Mucosa of gallbladder (tissue), 1 donor: ENCODE results near the gene TIGD7. TPM values are rescaled to one million over a fixed set of nuclear protein-coding genes. Genes with fewer than 3 reads are reported as not detected.
A peak's percentile ranks its signal among the peaks of the same experiment; 100 is the strongest.

Source experiments
- DNase-seq: peaks from one replicate; pipeline ENCODE4 v3.0.0-alpha.2; 2020; ENCODE audit warnings: low spot score
- total RNA-seq: library from RNA; stranded (reverse); gene quantifications from one replicate; pipeline ENCODE4 v1.2.1, GENCODE V29; 2021
- donor health status: DM: no; HTN: no; CAD: no.

The TIGD7 gene, protein sequence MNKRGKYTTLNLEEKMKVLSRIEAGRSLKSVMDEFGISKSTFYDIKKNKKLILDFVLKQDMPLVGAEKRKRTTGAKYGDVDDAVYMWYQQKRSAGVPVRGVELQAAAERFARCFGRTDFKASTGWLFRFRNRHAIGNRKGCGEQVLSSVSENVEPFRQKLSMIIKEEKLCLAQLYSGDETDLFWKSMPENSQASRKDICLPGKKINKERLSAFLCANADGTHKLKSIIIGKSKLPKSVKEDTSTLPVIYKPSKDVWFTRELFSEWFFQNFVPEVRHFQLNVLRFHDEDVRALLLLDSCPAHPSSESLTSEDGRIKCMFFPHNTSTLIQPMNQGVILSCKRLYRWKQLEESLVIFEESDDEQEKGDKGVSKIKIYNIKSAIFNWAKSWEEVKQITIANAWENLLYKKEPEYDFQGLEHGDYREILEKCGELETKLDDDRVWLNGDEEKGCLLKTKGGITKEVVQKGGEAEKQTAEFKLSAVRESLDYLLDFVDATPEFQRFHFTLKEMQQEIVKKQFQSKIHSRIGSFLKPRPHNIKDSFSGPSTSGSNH
- 9.9 TPM for total RNA-seq

- peak; percentile 88 for DNase-seq
Observed at GRCh38 chr16:3305109-3306068, at the start of gene TIGD7, which contains the start of gene ZNF75A. TSS of gene TIGD7 (minus strand) at chr16:3305430. CDS start at chr16:3300614, 4,816 bp downstream. TSS of gene ZNF75A (plus strand) at chr16:3305497. CDS start at chr16:3308429, 2,932 bp downstream.

DNA sequence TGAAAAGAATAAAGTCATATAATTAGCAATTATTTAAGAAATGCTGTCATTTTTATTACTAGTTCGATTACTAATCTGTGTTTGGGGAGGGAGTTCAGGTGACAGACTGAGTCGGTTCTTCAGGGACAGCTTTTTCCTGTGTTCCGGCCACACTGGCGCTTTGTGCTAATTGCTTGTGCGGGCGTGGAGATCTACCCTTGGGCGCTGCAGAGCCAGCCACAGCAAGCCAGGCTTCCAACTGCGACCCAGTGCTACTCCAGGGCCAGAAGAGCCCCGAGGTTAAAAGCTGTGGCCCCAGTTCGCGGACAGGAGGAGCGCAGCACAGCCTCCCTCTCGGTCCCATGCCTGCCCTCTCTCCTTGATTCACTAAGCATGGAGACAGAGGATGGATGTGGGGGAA is 43.9 kb upstream of the TIGD7 start:
- DNase-seq = no peak

DNA sequence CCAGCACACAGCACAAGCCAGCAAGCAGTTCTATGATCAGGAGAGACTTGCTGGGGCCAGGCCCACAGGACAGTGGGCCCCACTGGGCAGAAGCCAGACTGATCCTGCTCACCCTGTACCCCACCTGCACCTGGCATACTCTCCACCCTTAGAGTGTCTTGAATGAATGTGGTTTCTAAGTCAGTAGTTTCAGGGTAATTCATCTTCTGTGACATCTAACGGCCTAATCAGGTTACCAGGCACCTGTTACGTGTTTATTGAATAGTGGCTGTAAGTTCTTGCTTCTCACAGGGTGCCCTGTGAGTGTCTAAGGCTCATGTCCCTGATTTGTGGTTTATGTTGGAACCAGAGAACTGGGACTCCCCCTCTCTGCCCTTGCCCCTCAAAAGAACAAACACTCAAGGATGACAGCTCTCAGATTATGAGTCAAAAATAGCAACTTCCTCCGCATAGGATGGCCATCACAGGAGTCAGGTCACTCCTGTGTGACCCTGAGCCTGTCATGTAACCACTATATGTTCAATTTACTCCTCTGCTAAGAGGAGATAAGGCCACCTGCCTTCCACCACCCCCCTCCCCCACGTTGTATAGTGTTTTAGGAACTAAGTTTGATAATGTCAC is 43.4 kb upstream of the TIGD7 start:
- no peak for DNase-seq

DNA sequence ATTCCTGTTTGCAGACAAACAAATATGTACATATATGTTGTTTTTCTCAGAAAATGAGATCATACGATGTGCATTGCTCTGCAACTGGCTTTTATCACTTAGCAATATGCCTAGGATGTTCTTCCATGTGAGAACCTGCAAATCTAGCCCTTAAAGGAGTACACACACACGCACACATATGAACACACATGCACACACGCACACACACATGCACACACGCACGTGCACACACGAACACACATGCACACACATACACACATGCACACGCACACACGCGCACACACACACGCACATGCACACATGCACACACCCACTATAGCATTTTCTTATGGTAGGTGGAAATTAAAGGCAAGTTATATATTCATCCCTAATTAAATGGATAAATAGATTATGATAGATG is 42.4 kb upstream of the TIGD7 start:
- DNase-seq = no peak

GRCh38 chr16:3346041-3346440 is 40.8 kb upstream of the TIGD7 start:
- DNase-seq = no peak

- no peak for DNase-seq
Observed at GRCh38 chr16:3328643-3329042, 23.4 kb upstream of the TIGD7 start.

- DNase-seq = no peak
Observed at GRCh38 chr16:3328104-3328503, 22.9 kb upstream of the TIGD7 start.

- no peak for DNase-seq
Observed at GRCh38 chr16:3327514-3327913, 22.3 kb upstream of the TIGD7 start.

DNA sequence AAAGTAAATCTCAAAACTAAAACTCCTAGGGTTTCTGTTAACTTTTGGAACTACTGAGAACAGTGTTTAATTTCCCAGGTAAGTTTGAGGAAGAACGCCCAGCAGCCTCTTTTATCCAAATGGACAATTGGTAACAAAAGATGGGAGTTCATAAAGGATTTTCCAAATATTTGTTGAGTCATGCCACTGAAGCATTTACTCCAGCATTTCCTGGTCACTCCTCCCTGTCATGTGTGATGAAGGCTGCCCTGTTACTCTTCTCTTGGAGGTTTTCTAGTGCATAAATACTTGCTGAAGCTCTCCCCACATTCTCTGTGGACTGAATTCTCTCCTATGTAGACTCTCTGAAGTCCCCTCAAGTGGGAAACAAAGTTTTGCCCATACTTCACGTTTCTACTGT is 16.6 kb upstream of the TIGD7 start:
- DNase-seq = no peak

GRCh38 chr16:3317315-3317999 is 12.2 kb upstream of the TIGD7 start:
- DNase-seq = no peak

DNA sequence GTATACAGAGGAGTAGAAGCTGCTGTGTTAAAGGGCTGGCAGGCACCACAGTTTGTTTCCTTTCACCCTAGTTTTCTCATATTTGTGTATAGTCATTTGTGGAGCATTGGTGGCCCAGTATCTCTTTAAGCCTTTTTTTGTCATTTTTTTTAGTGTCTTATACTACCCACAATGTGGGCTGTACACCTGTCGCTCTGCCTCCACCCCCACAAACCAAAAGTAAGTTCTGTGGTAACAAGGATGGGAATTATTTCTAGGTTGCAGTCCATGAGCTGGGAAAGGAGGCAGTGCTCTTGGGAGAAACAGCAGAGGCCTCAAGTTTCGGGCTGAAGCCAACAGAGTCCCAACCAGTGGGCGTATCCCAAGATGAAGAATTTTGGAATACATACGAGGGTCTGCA is 6.3 kb upstream of the TIGD7 start:
- no peak for DNase-seq

DNA sequence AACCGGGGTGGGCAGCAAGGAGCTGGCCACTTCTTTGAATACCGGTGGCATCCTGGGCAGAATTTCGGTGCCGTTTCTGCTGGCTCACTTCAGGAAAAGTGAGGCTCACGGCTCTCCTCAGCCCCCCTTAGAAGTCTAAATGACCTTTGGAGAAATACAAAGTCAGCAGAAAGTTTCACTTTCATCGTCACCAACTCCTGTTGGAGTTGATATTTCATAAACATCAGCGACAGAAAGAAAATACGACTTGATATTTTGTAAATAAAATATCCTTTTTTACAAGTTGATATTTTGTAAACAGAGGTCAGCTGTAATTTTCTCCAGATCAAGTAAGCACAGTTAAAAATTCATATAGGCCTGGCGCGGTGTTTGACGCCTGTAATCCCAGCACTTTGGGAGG is 848 bp upstream of the TIGD7 start:
- no peak for DNase-seq

DNA sequence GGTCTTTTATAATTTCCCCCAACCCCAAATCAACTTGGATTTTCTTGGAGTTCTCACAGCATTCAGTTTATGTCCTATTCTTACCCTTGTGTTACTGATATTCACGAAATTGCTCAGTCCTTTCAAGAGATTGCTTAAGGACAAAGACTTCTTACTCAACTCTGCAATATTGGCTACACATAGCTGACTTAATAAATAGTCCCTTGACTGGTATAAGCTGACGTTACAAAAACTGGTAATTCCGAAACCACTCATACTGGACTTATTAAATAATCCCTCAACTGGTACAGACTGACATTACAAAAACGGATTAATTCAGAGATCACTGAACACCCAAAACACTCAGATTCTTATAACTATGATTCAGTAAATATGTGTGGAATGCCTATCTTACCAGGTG is 860 bp downstream of the TIGD7 start:
- DNase-seq = no peak

GRCh38 chr16:3295783-3296182 is 9.4 kb downstream of the TIGD7 start:
- DNase-seq = no peak

DNA sequence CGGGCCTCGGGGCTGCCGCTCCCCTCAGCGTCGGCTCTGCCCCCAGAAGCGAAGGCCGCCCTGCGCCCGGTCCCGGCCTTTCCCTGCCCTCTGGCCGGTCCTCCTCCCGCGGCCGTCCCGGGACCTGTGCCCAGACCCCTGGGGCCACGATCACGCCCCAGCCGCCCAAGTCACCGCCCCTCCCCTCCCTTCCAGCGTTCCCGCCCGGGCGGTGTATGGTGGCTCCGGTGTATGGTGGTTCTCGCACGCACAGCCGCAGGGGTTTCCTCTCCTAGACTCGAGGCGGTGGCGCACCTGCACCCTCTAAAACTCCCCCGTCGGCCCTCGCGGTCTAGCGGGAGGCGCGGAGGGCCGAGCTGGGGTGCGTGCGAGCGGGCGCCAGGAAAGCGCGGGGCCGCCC is 10.0 kb downstream of the TIGD7 start:
- no peak for DNase-seq

- no peak for DNase-seq
Observed at GRCh38 chr16:3292604-3293003, 12.6 kb downstream of the TIGD7 start.

GRCh38 chr16:3289998-3290673 is 15.1 kb downstream of the TIGD7 start:
- no peak for DNase-seq

DNA sequence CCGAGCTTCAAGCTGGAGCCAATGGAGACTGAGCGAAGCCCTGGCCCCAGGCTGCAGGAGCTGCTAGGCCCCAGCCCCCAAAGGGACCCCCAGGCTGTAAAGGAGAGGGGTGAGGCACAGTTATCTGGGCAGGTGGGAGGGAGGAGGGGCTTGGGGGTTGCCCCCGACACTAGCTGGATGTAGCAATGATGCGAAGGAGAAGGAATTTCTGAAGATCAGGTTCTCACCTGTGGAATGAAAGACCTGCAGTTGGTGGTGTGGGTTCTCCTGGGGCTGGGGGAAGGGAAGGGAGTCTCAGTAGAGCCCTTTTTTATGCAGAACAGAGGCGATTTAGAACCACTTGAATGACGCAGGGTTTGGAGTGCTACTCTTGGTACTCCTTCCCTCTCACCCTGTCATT is 20.1 kb downstream of the TIGD7 start:
- DNase-seq = no peak

- DNase-seq = no peak
Observed at GRCh38 chr16:3283543-3284447, 21.4 kb downstream of the TIGD7 start.
